ENCODE data around the gene CFAP47. TPM values are rescaled to one million over a fixed set of nuclear protein-coding genes. Genes with fewer than 3 reads are reported as not detected.

The CFAP47 gene
- total and polyA plus RNA-seq, 9 of the 15 experiments (the other 6 are each of a cell fraction or from before 2014, with no cell fraction given): 0.06 to 0.29 (median 0.13) TPM

DNA sequence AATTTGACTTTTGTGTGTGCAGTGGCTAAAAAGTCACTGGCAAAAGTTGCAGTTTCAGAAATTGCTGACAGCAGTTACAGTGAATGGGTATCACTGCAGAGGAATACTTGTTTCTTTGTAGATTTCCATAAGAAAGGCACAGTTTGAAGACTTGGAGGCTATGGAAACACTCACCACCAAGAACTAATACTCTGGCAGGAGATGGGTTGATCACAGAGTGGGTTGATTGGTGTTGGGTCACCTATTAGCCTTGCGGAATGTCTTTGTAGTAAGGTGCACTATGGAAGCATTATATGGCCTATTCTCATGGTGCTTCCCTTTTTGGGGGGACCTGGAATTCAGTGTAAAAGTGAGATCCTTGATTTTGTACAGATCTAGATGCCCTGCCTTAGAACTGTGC lies 502.8 kb downstream of the CFAP47 start (continued):
- TF ChIP-seq, protein P1, sequence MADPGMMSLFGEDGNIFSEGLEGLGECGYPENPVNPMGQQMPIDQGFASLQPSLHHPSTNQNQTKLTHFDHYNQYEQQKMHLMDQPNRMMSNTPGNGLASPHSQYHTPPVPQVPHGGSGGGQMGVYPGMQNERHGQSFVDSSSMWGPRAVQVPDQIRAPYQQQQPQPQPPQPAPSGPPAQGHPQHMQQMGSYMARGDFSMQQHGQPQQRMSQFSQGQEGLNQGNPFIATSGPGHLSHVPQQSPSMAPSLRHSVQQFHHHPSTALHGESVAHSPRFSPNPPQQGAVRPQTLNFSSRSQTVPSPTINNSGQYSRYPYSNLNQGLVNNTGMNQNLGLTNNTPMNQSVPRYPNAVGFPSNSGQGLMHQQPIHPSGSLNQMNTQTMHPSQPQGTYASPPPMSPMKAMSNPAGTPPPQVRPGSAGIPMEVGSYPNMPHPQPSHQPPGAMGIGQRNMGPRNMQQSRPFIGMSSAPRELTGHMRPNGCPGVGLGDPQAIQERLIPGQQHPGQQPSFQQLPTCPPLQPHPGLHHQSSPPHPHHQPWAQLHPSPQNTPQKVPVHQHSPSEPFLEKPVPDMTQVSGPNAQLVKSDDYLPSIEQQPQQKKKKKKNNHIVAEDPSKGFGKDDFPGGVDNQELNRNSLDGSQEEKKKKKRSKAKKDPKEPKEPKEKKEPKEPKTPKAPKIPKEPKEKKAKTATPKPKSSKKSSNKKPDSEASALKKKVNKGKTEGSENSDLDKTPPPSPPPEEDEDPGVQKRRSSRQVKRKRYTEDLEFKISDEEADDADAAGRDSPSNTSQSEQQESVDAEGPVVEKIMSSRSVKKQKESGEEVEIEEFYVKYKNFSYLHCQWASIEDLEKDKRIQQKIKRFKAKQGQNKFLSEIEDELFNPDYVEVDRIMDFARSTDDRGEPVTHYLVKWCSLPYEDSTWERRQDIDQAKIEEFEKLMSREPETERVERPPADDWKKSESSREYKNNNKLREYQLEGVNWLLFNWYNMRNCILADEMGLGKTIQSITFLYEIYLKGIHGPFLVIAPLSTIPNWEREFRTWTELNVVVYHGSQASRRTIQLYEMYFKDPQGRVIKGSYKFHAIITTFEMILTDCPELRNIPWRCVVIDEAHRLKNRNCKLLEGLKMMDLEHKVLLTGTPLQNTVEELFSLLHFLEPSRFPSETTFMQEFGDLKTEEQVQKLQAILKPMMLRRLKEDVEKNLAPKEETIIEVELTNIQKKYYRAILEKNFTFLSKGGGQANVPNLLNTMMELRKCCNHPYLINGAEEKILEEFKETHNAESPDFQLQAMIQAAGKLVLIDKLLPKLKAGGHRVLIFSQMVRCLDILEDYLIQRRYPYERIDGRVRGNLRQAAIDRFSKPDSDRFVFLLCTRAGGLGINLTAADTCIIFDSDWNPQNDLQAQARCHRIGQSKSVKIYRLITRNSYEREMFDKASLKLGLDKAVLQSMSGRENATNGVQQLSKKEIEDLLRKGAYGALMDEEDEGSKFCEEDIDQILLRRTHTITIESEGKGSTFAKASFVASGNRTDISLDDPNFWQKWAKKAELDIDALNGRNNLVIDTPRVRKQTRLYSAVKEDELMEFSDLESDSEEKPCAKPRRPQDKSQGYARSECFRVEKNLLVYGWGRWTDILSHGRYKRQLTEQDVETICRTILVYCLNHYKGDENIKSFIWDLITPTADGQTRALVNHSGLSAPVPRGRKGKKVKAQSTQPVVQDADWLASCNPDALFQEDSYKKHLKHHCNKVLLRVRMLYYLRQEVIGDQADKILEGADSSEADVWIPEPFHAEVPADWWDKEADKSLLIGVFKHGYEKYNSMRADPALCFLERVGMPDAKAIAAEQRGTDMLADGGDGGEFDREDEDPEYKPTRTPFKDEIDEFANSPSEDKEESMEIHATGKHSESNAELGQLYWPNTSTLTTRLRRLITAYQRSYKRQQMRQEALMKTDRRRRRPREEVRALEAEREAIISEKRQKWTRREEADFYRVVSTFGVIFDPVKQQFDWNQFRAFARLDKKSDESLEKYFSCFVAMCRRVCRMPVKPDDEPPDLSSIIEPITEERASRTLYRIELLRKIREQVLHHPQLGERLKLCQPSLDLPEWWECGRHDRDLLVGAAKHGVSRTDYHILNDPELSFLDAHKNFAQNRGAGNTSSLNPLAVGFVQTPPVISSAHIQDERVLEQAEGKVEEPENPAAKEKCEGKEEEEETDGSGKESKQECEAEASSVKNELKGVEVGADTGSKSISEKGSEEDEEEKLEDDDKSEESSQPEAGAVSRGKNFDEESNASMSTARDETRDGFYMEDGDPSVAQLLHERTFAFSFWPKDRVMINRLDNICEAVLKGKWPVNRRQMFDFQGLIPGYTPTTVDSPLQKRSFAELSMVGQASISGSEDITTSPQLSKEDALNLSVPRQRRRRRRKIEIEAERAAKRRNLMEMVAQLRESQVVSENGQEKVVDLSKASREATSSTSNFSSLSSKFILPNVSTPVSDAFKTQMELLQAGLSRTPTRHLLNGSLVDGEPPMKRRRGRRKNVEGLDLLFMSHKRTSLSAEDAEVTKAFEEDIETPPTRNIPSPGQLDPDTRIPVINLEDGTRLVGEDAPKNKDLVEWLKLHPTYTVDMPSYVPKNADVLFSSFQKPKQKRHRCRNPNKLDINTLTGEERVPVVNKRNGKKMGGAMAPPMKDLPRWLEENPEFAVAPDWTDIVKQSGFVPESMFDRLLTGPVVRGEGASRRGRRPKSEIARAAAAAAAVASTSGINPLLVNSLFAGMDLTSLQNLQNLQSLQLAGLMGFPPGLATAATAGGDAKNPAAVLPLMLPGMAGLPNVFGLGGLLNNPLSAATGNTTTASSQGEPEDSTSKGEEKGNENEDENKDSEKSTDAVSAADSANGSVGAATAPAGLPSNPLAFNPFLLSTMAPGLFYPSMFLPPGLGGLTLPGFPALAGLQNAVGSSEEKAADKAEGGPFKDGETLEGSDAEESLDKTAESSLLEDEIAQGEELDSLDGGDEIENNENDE (IDR thresholded peaks at IDR 0.05; ENCODE audit: low read depth, low read length): no peak
- no peak for TF ChIP-seq HNRNPH1 (optimal IDR thresholded peaks at IDR 0.05; ENCODE audit: low read depth, low read length)
- TF ChIP-seq ZNF274 (IDR thresholded peaks at IDR 0.05; ENCODE audit: borderline replicate concordance, low read depth, low read length): no peak
- TF ChIP-seq, protein P2, sequence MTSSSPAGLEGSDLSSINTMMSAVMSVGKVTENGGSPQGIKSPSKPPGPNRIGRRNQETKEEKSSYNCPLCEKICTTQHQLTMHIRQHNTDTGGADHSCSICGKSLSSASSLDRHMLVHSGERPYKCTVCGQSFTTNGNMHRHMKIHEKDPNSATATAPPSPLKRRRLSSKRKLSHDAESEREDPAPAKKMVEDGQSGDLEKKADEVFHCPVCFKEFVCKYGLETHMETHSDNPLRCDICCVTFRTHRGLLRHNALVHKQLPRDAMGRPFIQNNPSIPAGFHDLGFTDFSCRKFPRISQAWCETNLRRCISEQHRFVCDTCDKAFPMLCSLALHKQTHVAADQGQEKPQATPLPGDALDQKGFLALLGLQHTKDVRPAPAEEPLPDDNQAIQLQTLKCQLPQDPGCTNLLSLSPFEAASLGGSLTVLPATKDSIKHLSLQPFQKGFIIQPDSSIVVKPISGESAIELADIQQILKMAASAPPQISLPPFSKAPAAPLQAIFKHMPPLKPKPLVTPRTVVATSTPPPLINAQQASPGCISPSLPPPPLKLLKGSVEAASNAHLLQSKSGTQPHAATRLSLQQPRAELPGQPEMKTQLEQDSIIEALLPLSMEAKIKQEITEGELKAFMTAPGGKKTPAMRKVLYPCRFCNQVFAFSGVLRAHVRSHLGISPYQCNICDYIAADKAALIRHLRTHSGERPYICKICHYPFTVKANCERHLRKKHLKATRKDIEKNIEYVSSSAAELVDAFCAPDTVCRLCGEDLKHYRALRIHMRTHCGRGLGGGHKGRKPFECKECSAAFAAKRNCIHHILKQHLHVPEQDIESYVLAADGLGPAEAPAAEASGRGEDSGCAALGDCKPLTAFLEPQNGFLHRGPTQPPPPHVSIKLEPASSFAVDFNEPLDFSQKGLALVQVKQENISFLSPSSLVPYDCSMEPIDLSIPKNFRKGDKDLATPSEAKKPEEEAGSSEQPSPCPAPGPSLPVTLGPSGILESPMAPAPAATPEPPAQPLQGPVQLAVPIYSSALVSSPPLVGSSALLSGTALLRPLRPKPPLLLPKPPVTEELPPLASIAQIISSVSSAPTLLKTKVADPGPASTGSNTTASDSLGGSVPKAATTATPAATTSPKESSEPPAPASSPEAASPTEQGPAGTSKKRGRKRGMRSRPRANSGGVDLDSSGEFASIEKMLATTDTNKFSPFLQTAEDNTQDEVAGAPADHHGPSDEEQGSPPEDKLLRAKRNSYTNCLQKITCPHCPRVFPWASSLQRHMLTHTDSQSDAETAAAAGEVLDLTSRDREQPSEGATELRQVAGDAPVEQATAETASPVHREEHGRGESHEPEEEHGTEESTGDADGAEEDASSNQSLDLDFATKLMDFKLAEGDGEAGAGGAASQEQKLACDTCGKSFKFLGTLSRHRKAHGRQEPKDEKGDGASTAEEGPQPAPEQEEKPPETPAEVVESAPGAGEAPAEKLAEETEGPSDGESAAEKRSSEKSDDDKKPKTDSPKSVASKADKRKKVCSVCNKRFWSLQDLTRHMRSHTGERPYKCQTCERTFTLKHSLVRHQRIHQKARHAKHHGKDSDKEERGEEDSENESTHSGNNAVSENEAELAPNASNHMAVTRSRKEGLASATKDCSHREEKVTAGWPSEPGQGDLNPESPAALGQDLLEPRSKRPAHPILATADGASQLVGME (CRISPR knock-in tag; IDR thresholded peaks at IDR 0.05): no peak
- TF ChIP-seq ZNF764 (CRISPR knock-in tag; IDR thresholded peaks at IDR 0.05; ENCODE audit: low read depth): no peak
- no peak for TF ChIP-seq RHOXF2B (CRISPR knock-in tag; conservative IDR thresholded peaks at IDR 0.05)
- no peak for TF ChIP-seq PRMT5 (CRISPR knock-in tag; IDR thresholded peaks at IDR 0.05)
- no peak for TF ChIP-seq POLR2AphosphoS2 (IDR thresholded peaks at IDR 0.05; ENCODE audit: low read length)
- no peak for TF ChIP-seq SAP30 (IDR thresholded peaks at IDR 0.05; ENCODE audit: borderline replicate concordance, insufficient read depth, low read depth, low read length, poor library complexity, severe bottlenecking)
- TF ChIP-seq, protein P3, sequence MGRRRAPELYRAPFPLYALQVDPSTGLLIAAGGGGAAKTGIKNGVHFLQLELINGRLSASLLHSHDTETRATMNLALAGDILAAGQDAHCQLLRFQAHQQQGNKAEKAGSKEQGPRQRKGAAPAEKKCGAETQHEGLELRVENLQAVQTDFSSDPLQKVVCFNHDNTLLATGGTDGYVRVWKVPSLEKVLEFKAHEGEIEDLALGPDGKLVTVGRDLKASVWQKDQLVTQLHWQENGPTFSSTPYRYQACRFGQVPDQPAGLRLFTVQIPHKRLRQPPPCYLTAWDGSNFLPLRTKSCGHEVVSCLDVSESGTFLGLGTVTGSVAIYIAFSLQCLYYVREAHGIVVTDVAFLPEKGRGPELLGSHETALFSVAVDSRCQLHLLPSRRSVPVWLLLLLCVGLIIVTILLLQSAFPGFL (CRISPR knock-in tag; IDR thresholded peaks at IDR 0.05): no peak

Data from K562 (cell line).